Peyer's patch (tissue), 4 donors: ENCODE data around the gene ST8SIA1.
"Not testable (repeated sequence)": the region's sequence is repeated elsewhere in the genome, so short reads cannot be mapped to it uniquely, and the experiment has no call there.

Experiments used
- POLR2A ChIP-seq, 2 donors: fragments of 450-650 bp; IDR thresholded peaks; one replicate each; pipeline ENCODE4 v1.5.1; 2017; ENCODE audit warnings: antibody characterized with exemption in 2 of 2, mild to moderate bottlenecking in 2 of 2, moderate library complexity in 2 of 2
- TF ChIP-seq, protein P1 (sequence below), 6 experiments: fragments of 450-650 bp in 4 of 6; fragments of 200-600 bp in 2 of 6; sonication (generic) in 1 of 6; IDR thresholded peaks; one replicate each; pipeline ENCODE4 v1.5.1; 2017 to 2019; ENCODE audit warnings: antibody characterized with exemption in 6 of 6, mild to moderate bottlenecking in 3 of 6, moderate library complexity in 1 of 6

DNA sequence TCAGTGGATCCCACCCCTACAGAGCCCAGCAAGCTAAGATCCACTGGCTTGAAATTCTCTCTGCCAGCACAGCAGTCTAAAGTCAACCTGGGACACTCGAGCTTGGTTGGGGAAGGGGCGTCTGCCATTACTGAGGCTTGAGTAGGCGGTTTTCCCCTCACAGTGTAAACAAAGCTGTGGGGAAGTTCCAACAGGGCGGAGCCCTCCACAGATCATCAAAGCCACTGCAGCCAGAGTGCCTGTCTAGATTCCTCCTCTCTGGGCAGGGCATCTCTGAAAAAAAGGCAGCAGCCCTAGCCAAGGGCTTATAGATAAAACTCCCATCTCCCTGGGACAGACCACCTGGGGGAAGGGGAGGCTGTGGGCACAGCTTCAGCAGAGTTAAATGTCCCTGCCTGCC, 187.8 kb downstream of the ST8SIA1 start:
- TF ChIP-seq, protein P1, sequence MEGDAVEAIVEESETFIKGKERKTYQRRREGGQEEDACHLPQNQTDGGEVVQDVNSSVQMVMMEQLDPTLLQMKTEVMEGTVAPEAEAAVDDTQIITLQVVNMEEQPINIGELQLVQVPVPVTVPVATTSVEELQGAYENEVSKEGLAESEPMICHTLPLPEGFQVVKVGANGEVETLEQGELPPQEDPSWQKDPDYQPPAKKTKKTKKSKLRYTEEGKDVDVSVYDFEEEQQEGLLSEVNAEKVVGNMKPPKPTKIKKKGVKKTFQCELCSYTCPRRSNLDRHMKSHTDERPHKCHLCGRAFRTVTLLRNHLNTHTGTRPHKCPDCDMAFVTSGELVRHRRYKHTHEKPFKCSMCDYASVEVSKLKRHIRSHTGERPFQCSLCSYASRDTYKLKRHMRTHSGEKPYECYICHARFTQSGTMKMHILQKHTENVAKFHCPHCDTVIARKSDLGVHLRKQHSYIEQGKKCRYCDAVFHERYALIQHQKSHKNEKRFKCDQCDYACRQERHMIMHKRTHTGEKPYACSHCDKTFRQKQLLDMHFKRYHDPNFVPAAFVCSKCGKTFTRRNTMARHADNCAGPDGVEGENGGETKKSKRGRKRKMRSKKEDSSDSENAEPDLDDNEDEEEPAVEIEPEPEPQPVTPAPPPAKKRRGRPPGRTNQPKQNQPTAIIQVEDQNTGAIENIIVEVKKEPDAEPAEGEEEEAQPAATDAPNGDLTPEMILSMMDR (IDR thresholded peaks at IDR 0.05) = not testable (repeated sequence)
- not testable (repeated sequence) for TF ChIP-seq POLR2A (IDR thresholded peaks at IDR 0.05)
